Transverse colon (tissue), 4 donors: ENCODE data around the gene ARHGAP5.

Experiments used
- CTCF ChIP-seq, 5 experiments: fragments of 200-600 bp in 3 of 5; fragments of 450-650 bp in 2 of 5; sonication (generic) in 3 of 5; IDR thresholded peaks; 1 replicate in 2 of 5; 2 replicates in 3 of 5; pipeline ENCODE4 v1.5.1; 2016 to 2017; ENCODE audit warnings: antibody characterized with exemption in 5 of 5, inconsistent platforms in 3 of 5, mild to moderate bottlenecking in 2 of 5, moderate library complexity in 1 of 5
- EP300 ChIP-seq: sonication (generic); formaldehyde crosslinking; IDR thresholded peaks from one replicate; pipeline ENCODE4 v1.6.1; 2017; ENCODE audit warnings: antibody characterized with exemption, low read depth
- POLR2A ChIP-seq: fragments of 450-650 bp; IDR thresholded peaks from one replicate; pipeline ENCODE4 v1.6.1; 2016; ENCODE audit warnings: antibody characterized with exemption, mild to moderate bottlenecking, moderate library complexity
- POLR2AphosphoS5 ChIP-seq, 3 donors: sonication (generic); formaldehyde crosslinking; IDR thresholded peaks; one replicate each; pipeline ENCODE4 v1.6.1; 2016; ENCODE audit warnings: antibody characterized with exemption in 3 of 3

GRCh38 chr14:32166029-32166428, 88.9 kb downstream of the ARHGAP5 start:
- TF ChIP-seq CTCF (IDR thresholded peaks at IDR 0.05) (no peak), POLR2A (no peak), POLR2AphosphoS5 (IDR thresholded peaks at IDR 0.05) (no peak), EP300 (no peak)
